SK-N-MC (cell line): Measurements from ENCODE around the gene CCDC27.

Source experiments
- EZH2 ChIP-seq: fragments of 200-600 bp; sonication (generic); IDR thresholded peaks from one replicate; pipeline ENCODE4 v1.6.1; 2017; ENCODE audit warnings: antibody characterized with exemption
- FOXP2 ChIP-seq: optimal IDR thresholded peaks from 2 replicates; pipeline ENCODE3; 2011; ENCODE audit warnings: mild to moderate bottlenecking, moderate library complexity; ENCODE audit not compliant: insufficient read depth; ENCODE audit errors: extremely low read length, control extremely low read depth
- POLR2AphosphoS5 ChIP-seq: IDR thresholded peaks from 2 replicates; pipeline ENCODE4 v1.6.1; 2012; ENCODE audit warnings: mild to moderate bottlenecking, low read depth, low read length, borderline replicate concordance

DNA sequence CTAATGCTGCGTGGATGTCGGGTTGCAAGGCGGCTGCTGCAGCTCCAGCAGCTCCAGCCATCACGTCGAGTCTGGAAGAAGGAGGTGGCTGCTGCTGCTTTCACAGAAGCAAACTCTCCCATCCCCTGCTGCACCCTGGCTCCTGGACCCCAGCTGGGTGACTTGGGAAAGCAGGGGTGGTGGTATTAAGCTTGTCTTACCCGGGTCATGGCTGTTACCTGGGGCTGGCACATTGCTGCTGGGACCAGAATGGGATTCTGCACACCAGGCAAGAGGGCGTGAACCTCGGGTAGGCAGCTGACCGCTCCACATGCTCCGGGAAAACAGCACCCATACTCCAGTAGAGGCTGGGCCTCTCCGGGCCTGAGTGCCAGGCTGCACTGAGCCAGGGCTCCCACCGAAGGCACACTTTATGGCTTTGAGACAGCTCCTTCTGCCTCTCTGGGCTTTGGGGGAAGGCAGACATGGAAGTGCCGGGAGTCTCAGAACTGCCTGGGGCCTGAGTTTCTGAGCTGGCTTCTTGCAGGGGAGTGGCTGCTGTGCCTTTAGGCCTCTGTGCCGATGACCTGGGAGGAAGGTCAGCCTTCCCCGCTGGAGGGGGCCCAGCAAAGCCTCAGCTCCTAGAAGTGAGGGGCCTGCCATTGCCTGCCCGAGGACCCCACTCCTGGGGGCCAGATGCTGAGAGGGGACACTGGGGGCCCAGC, 21.5 kb downstream of the CCDC27 start:
- TF ChIP-seq POLR2AphosphoS5 = no peak
- TF ChIP-seq EZH2 = no peak
- no peak for TF ChIP-seq FOXP2
